HG03139 (cell line): ENCODE data around the gene SVEP1.

Experiments
- ATAC-seq: cut with Tn5 transposase; IDR thresholded peaks from one replicate; pipeline ENCODE4 v1.9.1; 2021; ENCODE audit not compliant: unreplicated experiment

SVEP1 gene

GRCh38 chr9:110328763-110329162, 250.8 kb downstream of the SVEP1 start:
- ATAC-seq: no peak

DNA sequence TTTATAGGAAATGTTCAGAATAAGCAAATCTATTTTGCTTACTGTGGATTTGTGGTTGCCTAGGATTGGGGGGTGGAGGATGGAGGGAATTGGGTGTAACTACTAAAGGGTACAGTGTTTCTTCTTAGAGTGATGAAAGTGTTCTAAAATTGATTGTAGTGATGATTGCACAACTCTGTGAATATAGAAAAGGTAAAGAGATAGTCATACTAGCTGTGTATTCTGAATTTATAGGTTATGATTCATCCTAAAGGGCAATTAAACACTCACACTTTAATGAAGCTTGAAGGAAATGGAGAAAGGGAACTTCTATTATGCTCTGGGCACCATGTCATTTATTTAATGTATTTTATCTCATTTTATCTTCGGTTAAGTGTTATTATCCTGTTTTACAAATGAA, 251.8 kb downstream of the SVEP1 start:
- no peak for ATAC-seq

DNA sequence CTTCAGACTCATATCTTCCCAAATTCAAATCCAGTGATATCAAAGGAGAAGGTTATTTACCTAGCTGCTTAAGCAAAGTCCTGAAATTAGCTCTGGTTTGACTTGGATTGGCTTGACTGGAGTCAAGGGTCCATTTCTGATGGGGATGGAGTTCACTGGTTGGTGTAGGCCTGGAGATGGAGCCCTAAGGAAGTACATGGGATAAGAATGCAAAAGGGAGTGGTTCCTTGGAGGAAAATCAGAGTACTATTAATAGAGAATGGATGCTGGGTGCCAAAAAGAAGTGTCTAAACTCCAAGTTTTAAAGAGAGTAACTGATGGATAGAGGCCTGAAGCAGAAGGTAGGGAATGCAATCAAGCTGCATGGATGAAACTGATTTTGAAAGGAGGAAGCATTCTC, 255.7 kb downstream of the SVEP1 start:
- no peak for ATAC-seq

GRCh38 chr9:110320651-110321445, 258.7 kb downstream of the SVEP1 start:
- ATAC-seq: no peak

DNA sequence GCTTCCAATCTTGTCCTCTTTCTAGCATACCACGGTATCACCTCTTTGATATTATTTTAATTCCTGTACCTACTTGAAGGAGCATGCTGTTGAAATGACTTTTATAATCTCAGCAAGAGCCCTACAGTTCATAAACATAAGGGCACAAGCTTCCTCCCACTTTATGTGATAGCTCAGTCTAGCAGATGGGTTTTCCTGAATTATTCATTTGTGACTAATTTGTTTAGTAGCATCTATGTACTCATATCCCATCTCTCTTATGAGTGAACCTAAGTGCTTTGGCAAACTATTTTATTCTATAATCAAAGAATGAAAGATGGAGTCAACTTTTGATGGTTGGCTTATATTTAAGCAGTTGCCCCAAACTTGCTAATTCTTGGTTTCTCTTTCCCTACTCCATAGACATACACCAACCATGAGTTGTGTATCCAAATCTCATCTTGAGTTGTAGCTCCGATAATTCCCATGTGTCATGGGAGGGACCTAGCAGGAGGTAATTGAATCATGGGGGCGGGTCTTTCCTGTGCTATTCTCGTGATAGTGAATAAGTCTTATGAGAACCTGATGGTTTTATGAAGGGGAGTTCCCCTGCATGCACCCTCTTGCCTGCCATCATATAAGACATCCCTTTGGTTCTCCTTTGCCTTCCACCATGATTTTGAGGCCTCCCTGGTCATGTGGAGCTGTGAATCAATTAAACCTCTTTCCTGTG, 259.6 kb downstream of the SVEP1 start:
- no peak for ATAC-seq

- no peak for ATAC-seq
Measured at GRCh38 chr9:110317911-110318310, 261.6 kb downstream of the SVEP1 start.

DNA sequence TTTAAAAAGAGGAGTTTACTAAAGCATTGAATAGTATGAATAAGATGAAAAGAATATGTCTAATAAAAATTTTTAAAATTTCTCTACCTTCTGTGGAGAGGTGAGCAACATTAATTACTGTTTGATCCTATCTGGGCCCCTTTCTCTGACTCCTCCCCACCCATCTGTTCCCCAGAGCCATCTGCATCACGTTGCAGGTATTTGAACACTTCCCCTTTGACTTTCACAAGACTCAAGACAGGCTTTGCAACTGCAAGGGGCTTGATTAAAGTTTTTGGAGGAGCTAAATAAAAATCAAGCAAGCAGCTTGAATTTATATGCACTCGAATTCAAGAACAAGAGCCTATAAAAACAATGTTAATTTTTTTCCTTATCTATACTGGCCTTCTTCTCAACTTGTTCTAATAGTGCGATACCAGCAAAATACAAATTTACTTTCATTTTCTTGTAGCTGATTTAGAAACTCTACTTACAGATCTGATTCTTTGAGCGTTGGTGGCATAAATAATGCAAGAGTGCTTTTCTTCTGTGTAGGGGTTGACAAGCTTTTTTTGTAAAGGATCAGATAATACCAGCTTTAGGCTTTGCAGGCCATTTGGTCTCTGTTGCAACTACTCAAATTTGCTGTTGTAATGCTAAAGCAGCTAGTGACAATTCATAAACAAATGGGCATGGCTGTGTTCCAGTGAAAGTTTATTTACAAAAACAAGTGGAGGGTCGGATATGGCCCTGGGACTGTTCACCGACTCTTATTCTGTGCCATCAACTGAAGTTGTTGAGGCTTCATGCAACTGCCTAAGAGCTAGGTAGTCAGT, 263.1 kb downstream of the SVEP1 start:
- peak; percentile 97 for ATAC-seq
